HG02571 (cell line): ENCODE measurements around the gene RMND1.
"Not testable (repeated sequence)": the region's sequence is repeated elsewhere in the genome, so short reads cannot be mapped to it uniquely, and the experiment has no call there.

ENCODE experiments used
- ATAC-seq: cut with Tn5 transposase; IDR thresholded peaks from one replicate; pipeline ENCODE4 v1.9.1; 2021; ENCODE audit warnings: mild to moderate bottlenecking, moderate library complexity; ENCODE audit not compliant: unreplicated experiment

RMND1 gene

GRCh38 chr6:151455751-151456398 is 3.9 kb upstream of the RMND1 start:
- not testable (repeated sequence) for ATAC-seq

- ATAC-seq: no peak
Observed at GRCh38 chr6:151452750-151453427, 963 bp upstream of the RMND1 start.

- no peak for ATAC-seq
Observed at GRCh38 chr6:151451417-151451949, 443 bp downstream of the RMND1 start.

- ATAC-seq: not testable (repeated sequence)
Observed at GRCh38 chr6:151450928-151451327, 998 bp downstream of the RMND1 start.

GRCh38 chr6:151448623-151449022 is 3.3 kb downstream of the RMND1 start:
- ATAC-seq: no peak

- ATAC-seq: no peak
Observed at GRCh38 chr6:151447237-151447636, 4.7 kb downstream of the RMND1 start.

GRCh38 chr6:151445482-151445881 is 6.4 kb downstream of the RMND1 start:
- no peak for ATAC-seq

- ATAC-seq: no peak
Observed at GRCh38 chr6:151443911-151444621, 7.9 kb downstream of the RMND1 start.

- ATAC-seq: no peak
Observed at GRCh38 chr6:151443454-151443853, 8.5 kb downstream of the RMND1 start.

GRCh38 chr6:151442371-151442770 is 9.6 kb downstream of the RMND1 start:
- no peak for ATAC-seq

GRCh38 chr6:151441390-151442166 is 10.3 kb downstream of the RMND1 start:
- no peak for ATAC-seq

GRCh38 chr6:151440930-151441329 is 11.0 kb downstream of the RMND1 start:
- no peak for ATAC-seq

GRCh38 chr6:151440498-151440897 is 11.4 kb downstream of the RMND1 start:
- no peak for ATAC-seq

GRCh38 chr6:151437401-151437800 is 14.5 kb downstream of the RMND1 start:
- ATAC-seq: no peak

- no peak for ATAC-seq
Observed at GRCh38 chr6:151436802-151437201, 15.1 kb downstream of the RMND1 start.

- no peak for ATAC-seq
Observed at GRCh38 chr6:151436300-151436699, 15.6 kb downstream of the RMND1 start.

- ATAC-seq: no peak
Observed at GRCh38 chr6:151434369-151434768, 17.6 kb downstream of the RMND1 start.

GRCh38 chr6:151432651-151433050 is 19.3 kb downstream of the RMND1 start:
- ATAC-seq: no peak

- ATAC-seq: no peak
Observed at GRCh38 chr6:151431337-151431736, 20.6 kb downstream of the RMND1 start.

- no peak for ATAC-seq
Observed at GRCh38 chr6:151430886-151431285, 21.0 kb downstream of the RMND1 start.
